HG03045 (cell line): ENCODE data around the gene GLB1L.
A peak's percentile ranks its signal among the peaks of the same experiment; 100 is the strongest.

Experiments used
- ATAC-seq: cut with Tn5 transposase; IDR thresholded peaks from one replicate; pipeline ENCODE4 v1.9.1; 2021; ENCODE audit warnings: mild to moderate bottlenecking, moderate library complexity; ENCODE audit not compliant: unreplicated experiment

The GLB1L gene

GRCh38 chr2:219228041-219228910 lies 17.0 kb downstream of the GLB1L start:
- no peak for ATAC-seq

GRCh38 chr2:219225350-219225749 lies 19.9 kb downstream of the GLB1L start:
- no peak for ATAC-seq

GRCh38 chr2:219223831-219224610 lies 21.2 kb downstream of the GLB1L start:
- ATAC-seq, result no peak

GRCh38 chr2:219221957-219222518 lies 23.2 kb downstream of the GLB1L start:
- no peak for ATAC-seq

DNA sequence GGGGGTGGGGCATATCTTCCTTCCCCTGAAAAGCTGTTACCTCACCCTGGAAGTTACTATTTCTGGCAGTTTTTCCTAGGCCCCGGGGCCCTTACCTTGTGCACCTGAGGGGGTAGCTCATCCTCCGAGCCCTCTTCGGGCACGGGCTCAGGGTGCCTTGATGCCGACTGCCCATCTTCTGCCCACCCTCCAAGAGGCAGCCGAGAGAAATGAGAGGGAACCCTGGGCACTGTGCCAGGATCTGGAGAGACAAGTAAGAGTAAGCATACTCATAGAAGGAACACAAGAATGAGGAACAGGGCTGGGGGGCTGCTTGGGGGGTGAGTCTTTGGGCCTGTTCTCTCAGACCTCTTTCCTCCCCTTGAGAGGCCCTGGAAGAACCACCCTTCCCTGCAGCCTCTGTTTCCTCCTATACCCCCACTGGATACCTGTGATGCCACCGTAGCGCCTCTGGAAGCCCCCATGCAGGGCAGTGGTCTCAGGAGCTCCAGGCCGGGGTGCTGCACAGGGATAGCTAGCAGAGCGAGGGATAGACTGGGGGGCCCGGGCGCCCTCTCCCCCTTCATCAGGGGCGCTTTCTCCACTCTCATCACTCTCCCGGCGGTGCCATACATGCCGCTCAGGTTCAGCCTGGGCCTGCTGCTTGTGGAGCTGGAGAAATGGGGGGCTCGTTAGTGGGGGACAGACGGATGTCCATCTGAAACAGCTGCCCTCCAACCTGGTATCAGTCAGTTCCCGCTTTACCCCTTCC lies 24.4 kb downstream of the GLB1L start:
- ATAC-seq, result no peak

DNA sequence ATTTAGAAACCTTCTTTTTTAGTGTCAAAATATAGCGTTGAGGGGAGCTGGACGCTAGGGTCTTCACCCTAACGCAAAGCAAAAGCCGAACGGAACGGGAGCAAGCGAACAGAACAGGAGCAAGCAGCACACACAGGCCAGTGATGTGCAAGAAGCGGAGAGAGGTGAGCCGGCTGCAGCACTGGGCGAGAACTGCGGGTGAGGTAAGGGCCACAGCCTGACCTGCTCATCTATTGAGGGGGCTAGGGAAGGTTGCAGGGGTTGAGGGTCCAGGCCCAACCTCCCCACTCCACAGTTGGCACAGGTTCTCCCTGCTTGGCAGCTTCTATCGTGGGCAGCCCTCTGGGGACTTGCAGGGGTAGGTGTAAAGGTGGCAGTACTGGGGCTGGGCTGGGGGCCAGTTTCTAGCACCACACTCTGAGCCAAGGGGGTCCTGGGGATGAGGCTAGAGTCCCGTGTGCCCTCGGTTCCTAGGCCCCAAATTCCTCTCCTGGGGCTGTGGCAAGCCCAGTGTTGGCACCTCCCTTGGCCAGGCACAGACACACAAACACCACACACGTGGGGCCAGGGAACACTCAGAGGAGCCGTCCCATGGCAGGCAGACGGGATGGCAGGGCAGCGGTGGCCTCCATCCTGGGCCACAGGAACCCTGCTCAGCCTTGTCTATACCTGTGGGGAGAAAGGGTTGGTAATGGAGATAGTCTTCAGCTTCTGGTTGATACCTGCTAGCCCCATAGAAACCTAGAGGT lies 25.3 kb downstream of the GLB1L start:
- no peak for ATAC-seq

DNA sequence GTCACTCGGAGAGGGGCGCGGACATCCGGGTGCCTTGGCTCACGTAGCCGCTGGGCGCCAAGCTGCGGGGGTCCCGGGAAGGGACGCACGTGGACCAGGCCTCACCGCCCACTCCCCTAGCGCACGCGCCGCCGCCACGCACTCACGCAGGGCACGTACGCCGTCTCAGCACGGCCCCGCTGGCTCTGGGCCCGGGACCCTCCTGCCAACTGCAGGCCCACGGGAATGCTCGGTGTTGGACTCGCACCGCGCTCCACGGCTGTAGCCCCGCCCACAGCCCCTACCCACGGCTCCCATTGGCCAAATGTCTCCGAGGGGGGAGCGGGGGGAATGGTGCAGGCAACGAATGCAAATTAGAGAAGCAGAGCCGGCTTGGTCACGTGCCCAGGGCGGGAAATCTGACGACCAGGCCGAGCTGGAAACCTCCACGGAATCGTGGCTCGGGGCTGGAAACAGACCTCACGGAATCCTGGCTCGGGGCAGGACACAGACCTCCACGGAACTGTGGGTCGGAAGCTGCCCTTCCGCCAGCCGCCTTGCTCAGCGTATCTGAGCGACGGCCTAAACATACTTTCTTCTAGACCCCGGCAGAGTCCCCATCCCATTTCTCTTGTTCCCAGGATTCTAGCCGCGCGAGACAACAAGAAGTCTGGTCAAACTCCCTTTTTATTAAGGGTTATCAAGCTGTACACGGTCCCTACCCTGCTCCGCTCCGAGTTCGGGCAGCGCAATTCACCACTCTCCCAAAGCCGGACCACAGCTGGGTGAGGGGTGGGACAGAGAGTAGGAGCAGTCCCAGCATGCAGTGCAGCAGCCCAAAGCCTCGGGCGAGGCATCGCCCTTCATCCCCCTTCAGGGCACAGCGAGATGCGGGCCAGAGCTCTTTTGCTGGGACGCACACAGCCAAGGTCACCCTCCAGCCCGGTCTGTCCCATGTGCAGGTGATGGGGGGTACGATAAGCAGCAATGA lies 26.2 kb downstream of the GLB1L start, which contains the start of gene ABCB6:
TSS of gene ABCB6 (minus strand) at position 227 of the 970 bp plus-strand sequence. CDS start 285 bp downstream, outside the sequence.
- ATAC-seq, result peak; percentile 67

- ATAC-seq, result peak; percentile 18
These were observed 27.0 kb downstream of the GLB1L start for GRCh38 chr2:219218217-219218731.

DNA sequence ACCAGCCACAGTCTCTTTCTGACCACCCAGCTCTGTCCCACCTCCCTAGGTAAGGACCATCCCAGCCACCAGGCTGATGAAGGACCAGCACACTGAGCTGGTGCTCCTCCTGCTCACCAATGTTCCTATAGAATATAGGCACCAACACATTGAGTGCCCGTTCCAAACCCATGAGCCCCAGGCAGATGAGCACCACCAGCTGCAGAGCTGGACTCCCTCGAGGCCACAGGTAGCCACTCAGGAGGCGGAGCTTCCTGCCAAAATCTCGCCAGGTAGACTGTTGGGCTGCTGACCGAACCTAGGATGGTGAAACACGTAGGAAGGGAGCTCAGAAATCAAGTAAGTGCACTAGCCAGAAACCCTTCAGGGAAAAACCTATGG lies 28.7 kb downstream of the GLB1L start:
- ATAC-seq, result no peak

GRCh38 chr2:219215871-219216534 lies 29.2 kb downstream of the GLB1L start:
- ATAC-seq, result no peak

DNA sequence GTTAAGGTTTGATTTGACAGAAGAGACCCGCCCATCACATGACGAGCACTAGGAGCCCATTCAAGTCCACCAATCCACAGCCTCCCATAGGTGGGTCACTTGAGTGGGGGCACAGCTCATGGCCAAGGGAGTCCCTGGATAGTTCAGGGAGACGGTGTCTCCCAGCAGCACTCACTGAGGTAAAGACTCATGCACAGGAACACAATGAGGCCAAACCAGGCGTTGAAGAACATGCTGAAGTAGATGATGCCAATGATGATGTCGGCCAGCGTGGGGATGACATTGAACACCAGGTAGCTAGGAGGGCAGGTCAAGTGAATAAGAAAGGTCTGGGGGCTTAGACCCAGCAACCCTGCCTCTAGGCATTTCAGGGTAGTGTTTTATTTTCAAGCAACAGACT lies 30.5 kb downstream of the GLB1L start:
- no peak for ATAC-seq

DNA sequence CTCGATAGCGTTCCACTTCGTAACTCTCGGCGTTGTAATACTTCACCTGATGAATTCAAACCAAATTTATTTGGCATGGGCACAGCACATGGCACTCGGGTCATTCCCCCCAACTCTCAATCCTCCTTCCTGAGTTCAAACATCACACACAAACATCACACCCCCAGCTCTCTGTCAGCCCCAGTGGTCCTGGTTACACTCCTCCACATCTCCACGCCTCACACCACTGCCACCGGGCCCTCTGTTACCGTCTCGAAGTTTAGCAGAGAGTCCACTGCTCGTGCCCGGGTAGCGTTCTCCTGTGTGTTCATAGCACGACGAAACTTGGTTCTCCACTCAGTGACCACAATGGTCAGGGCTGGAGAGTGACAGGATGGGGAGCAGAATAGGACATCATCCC lies 31.1 kb downstream of the GLB1L start:
- ATAC-seq, result no peak

- ATAC-seq, result no peak
These were observed 31.7 kb downstream of the GLB1L start for GRCh38 chr2:219213486-219214071.

DNA sequence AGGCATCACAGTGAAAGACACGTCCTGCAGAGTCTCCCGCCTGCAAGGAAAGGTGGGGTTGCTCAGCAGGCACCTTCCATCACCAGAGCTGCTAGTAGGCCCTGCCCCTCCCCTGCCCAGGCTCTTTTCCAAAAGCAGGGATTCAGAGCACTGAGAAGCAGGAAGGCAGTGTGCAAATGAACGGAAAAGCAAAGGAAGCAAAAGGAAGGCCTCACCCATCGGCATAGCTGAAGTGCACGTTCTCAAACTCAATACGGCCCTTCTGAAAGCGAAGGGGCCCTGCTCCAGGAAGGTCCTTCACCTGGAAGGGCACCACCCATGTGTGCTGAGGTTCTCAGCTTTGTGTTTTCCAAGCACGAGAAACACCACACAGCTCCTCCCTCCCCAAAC lies 32.2 kb downstream of the GLB1L start:
- no peak for ATAC-seq

DNA sequence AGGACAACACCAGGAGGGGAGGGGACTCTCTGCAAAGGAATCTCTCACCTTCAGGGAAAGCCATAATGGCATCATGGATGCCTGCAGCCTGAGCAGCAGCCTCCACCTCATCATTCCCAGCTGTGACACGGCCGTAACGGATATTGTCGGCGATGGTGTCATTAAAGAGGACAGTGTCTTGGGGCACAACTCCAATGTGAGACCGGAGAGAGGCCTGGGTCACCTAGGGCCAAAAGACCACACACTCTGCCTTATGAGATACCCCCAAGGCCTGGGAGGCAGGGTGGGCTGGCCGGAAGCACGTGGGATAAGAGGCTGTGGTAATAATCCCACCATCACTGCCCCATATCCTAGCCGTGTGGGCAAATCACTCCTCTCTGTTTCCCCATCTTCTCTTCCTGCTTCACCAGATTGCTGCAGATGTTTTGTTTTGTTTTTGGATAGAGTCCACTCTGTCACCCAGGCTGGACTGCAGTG lies 34.3 kb downstream of the GLB1L start:
- ATAC-seq, result no peak

DNA sequence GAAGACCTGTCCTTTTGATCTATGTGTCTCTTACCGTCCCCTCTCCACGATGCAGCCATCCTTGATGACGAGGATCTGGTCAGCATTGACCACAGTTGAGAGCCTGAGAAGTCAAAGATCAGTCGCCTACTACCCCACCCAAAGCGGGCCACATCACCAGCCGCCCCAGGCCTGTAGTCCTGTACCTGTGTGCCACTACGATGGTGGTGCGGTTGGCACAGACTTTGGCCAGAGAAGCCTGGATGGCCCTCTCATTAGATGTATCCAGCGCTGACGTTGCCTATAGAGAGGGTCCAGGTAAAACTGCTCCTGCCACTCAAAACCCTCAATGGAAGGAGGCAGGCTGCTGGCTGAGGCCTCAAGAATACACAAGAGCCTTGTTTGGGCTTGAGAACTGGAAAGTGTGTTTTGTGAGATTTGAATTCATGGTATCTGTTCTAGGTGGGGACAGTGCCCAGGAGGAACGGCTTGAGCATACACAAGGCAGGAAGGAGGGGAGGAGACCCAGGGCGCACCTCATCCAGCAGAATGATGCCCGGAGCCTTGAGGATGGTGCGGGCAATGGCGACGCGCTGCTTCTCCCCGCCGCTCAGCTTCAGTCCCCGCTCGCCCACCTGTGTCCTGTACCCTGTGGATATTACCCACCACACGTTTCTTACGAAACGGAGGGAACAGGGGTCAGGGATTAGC lies 34.9 kb downstream of the GLB1L start:
- ATAC-seq, result no peak
